Testis (tissue), 2 donors: ENCODE results near the gene CACNA1D.

Source experiments
- CTCF ChIP-seq, 3 experiments: fragments of 450-650 bp in 2 of 3; fragments of 200-600 bp in 1 of 3; sonication (generic) in 1 of 3; IDR thresholded peaks; one replicate each; pipeline ENCODE4 v1.5.1; 2016 to 2019; ENCODE audit warnings: antibody characterized with exemption in 3 of 3, mild to moderate bottlenecking in 2 of 3, moderate library complexity in 1 of 3
- POLR2A ChIP-seq: fragments of 450-650 bp; IDR thresholded peaks from one replicate; pipeline ENCODE4 v1.6.1; 2017; ENCODE audit warnings: antibody characterized with exemption, mild to moderate bottlenecking, moderate library complexity

- no peak for TF ChIP-seq CTCF (IDR thresholded peaks at IDR 0.05)
- TF ChIP-seq POLR2A, result no peak
These were observed 239.0 kb downstream of the CACNA1D start for GRCh38 chr3:53733446-53733845.
